GM18519 (cell line): ENCODE results near the gene ACAP3.

Experiments used
- ATAC-seq: cut with Tn5 transposase; IDR thresholded peaks from one replicate; pipeline ENCODE4 v1.9.1; 2021; ENCODE audit warnings: mild to moderate bottlenecking, moderate library complexity; ENCODE audit not compliant: unreplicated experiment, low FRiP score

The ACAP3 gene, protein sequence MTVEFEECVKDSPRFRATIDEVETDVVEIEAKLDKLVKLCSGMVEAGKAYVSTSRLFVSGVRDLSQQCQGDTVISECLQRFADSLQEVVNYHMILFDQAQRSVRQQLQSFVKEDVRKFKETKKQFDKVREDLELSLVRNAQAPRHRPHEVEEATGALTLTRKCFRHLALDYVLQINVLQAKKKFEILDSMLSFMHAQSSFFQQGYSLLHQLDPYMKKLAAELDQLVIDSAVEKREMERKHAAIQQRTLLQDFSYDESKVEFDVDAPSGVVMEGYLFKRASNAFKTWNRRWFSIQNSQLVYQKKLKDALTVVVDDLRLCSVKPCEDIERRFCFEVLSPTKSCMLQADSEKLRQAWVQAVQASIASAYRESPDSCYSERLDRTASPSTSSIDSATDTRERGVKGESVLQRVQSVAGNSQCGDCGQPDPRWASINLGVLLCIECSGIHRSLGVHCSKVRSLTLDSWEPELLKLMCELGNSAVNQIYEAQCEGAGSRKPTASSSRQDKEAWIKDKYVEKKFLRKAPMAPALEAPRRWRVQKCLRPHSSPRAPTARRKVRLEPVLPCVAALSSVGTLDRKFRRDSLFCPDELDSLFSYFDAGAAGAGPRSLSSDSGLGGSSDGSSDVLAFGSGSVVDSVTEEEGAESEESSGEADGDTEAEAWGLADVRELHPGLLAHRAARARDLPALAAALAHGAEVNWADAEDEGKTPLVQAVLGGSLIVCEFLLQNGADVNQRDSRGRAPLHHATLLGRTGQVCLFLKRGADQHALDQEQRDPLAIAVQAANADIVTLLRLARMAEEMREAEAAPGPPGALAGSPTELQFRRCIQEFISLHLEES

DNA sequence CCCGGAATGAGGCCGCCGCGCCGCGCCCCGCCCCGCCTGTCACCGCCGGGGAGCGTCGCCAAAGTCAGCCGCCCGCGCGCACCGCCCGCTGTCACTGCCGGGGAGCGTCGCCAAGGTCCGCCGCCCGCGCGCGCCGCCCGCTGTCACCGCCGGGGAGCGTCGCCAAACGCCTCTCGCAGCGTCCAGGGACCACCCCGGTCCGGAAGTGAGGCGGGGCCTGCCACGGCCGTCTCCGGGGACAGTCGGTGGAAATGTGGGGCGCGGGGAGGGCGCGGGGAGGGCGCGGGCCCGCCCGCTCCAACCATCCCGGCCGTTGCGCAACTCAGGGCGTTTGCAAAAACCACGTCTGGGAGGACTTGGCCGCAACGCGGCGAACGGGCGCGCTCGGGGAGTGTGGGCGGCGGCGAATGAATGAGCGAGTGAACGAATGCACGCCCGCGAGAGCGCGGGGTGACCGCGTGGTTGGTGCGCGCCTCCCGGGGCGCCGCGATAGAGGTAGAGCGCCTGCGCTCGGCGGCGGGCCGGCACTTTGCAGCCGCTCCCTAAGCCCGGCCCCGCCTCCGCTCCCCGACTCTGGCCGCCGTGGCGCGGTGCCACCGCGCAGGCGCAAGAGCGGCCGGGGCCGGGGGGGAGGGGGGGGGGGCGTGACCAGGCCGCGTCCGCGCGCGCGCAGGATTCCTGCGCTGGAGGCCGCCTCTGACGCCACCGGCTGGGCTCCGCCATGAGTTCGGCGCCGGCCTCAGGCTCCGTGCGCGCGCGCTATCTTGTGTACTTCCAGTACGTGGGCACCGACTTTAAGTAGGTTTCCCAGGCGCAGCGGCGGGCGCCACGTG, at the start of gene ACAP3, which contains the start of gene PUSL1:
ACAP3 (minus strand) TSS at position 8 of the 833 bp plus-strand sequence. CDS start 115 bp downstream, outside the sequence.
PUSL1 (plus strand) TSS at position 675 of the 833 bp plus-strand sequence; CDS start at position 722, 47 bp downstream.
- ATAC-seq: peak; percentile 40

DNA sequence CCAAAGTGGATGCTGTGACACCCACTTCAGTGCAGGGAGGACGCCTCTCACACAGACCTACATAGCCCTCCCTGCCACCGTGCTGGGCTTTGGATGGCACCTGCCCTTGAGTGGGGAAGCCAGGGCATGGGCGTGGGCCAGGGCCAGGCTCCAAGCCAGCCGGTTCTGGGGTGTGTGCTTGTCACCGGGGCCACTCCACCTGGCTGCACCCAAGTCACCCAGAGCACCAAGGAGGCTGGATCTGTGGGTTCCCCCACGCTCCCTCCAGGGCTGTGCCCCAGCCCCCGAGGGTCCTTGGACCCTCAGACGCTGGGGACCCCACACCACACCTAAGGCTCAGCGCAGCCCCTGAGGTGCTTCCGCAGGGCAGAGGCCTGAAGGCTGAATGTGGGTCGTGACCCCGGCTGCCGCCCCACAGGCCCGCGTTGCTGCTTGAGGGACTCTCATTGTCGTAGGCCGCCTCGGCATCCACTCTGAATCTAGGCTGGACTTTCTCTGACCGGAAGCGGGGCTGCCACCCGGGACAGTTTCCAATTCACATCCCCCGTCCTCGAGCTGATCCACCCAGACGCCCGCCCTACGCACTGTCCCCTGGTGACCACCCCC, 49.2 kb upstream of the ACAP3 start:
- ATAC-seq: no peak

DNA sequence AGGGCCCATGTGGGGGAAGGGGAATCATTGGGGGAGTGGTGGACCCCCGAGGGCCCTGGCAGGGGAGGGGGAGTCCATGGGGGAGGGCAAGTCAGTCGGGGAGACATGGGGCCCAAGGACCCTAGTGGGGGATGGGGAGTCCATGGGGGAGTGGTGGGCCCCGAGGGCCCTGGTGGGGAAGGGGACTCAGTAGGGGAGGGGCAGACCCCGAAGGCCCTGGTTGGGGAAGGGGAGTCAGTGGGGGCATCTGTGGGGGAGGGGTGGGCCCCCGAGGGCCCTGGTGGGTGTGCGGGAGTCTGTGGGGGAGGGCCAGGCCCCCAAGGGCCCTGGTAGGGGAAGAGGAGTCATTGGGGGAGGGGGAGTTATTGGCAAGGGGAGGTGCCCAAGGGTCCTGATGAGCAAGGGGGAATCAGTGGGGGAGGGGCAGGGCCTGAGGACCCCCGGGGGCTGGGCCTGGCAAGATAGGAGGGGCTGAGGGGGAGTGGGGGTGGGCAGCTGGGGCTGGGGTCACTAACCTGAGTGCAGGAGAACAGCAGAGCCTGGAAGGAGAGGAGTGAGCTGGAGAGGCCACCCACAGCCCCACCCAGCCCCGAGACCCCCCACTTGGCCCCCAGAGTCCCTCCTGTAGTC, 48.6 kb upstream of the ACAP3 start:
- ATAC-seq: no peak

DNA sequence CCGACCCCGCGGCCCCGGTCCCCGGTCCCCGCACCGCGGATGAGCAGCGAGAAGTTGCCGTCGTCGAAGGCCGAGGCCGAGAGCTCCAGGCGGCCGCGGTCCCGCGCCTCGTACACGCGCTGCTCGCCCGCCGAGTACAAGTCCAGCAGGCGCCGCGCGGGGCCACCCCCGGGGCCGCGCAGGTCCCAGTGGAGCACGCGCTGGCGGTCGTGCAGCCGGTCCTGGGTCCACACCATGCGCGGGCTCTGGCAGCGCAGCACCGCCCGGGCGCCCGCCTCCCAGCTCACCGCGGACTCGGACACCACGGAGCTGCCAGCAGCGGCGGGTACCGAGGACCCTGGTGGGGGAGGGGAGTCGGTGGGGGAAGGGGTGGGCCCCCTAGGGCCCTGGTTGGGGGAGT, 47.7 kb upstream of the ACAP3 start:
- no peak for ATAC-seq

DNA sequence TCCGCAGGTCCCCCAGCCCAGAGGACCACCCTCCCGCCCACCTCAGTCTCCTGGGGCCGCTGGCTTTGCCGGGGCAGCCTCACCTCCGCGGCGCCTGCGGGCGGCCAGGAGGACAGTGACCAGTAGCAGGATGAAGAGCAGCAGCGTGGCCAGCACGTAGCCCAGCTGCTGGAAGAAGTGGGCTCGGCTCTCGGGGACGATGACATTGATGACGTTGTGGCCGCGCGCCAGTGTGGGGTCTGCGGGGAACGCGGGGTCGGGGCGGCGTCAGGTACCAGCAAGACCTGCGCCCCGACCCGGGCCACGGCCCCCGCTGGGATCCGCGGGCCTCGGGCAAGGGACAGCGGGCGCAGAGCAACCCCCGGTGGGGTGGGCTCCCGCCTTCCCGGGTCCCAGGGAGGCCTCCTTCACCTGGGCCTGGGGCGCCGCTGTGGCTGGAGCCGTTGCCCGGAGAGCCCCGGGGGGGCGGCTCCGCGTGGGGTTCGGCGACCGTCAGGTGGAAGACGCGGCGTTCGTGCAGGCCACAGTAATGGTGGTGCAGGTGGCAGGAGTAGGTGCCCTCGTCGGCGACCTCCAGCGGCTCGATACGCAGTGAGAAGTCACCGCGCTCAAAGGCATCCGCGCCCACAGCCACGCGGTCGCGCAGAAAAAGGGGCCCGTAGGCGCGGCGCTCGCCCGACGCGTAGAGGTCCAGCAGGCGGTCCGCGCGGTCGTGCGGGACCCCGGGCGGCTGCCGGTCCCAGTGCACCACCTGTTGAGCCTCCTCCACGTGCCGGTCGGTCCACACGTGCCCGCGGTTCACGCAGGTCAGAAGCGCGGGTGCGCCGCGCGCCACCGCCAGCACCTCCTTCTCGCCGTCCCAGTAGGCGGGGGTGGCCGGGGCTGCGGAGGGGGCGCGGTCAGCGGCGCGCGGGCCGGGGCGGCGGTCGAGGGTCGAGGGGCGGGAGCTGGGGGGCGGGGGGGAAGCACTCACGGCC, 46.8 kb upstream of the ACAP3 start:
- no peak for ATAC-seq

DNA sequence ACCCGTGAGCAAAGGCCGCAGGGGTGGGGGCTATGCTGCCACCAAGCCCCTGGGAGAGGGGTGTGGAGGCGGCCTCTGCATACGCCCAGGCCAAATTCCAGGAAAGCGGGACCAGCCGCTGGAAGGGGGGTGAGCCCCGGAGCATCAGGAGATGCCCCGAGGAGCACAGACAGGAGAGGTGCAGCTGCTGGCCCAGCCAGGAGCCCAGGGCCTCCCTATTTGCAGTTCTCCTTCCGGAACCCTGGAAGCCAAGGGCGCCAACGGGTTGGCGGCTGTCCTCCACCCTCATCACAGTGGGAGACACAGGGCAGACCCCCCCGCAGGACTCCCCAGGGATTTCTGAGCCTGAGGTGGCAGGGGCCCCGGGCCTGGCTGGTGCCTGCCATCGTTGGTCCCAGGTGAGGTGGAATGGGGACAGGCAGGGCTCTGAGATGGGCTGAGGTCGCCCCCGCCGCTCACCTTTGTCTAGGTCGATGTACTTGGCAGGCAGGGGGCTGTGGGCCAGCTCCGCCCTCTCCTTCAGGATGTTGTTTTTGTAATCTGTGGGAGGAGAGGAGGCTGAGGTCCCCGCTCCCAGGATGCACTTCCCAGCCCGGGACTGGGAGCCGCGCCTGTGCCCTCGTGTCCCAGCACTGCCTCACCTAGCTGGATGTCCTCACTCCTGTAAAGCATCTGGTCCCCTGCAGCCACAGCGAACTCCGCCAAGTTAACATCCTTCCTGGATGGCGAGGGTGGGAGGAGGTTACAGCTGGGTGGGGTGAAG, 45.8 kb upstream of the ACAP3 start:
- ATAC-seq: no peak

DNA sequence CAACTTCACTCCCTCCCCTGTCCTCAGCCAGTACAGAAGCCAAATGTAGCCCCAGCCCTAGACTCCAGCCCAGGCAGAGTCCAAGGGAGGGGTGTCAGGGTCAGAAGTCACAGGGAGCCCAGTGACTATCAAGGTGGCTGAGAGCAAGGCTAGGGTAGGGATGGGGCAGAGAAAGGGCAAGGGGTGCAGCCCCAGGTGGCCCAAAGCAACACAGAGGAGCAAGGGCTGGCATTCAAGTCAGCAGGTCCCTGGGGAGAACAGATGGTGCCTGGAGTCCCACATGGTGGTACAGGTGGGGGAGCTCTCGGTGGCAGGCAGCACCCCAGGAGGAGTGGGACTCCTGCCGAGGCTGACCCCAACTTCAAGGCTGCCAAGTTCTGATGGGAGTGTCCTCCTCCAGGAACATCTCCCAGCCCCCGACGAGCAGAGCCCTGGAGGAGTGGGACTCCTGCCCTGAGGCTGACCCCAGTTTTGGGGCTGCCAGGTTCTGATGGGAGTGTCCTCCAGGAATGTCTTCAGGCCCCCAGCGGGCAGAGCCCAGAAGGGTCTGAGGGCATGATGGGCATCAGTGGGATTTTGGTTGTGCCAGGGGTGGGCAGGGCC, 45.2 kb upstream of the ACAP3 start:
- ATAC-seq: no peak

DNA sequence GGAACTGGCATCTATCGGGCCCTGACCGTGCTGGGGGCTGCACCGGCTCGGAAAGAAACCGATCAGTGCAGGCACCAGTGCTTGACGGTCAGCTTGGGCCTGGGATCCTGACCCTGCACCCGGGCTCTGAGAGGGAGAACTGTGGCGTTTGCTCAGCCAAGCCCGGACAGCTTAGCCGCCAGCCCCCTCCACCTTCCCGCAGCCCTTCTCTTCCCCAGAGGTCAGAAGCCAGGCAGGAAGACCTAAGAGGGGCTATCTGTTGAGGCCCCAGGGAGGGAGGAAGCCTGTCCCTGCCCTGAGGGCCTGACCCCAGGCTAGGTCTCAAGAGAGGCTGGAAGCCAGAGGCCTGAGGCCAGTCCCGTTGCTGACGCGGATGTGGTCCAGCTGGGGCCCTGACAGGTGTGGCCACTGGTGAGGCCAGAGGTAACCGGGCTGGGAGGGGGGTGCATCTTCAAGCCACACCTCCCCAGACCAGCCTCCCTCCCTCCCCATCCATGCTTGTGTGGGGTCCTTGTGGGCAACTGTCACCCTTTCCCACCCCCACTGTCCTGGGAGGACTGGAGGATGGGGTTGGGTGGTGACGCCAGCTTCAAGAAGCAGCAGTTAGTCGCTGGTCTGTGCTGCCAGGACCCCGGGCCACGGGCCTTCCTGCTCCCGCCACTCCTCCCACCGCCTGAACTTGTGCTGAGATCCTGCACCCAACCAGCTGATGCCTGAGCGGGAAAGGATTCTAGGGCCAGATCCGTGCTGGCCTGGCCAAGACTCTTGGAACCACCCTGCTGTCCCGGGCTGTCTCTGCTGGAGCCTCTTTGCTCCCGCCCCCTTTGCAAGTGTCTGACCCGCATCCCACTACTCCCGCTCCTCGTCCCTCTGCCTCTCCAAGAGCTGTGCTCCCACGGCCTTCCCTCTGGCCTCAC, 44.0 kb upstream of the ACAP3 start:
- ATAC-seq: no peak

DNA sequence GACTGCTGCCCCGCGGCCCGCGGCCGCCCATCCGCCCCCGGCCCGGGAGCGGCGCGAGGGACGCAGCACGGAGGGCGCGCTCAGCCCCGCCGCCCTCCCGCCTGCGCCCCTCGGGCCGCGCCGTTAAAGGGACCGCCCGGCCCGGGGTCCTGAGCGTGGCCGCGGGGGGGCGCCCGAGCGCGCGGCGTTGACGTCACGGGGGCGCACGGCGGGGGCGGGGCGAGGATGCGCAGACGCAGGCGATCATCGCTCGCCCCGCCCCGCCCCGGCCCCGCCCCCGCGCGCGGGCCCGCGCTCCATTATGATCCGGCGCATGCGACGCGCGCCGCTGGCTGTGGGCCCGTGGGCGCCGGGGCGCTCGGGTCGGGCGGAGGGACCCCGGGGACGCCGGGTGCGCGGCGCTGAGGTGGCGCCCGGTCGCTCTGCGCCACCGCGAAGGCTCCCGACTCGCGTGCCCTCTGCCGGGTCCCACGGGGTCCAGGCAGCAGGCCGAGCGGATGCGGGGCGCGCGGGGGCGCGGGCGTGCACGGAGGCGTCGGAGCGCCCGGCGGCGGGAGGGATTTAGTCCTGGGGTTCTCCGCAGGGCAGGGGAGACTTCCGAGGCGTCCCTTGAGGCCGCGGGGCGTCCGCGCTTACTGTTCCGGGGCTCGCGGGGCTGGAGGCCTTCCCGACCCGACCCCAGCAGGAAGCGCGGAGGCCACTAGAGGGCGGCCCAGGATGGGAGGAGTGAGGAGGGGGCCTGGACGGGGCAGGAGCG, 41.7 kb upstream of the ACAP3 start, which contains the start of gene DVL1:
DVL1 (minus strand) TSS at position 163 of the 757 bp plus-strand sequence. CDS start 353 bp downstream, outside the sequence.
- peak; percentile 41 for ATAC-seq

DNA sequence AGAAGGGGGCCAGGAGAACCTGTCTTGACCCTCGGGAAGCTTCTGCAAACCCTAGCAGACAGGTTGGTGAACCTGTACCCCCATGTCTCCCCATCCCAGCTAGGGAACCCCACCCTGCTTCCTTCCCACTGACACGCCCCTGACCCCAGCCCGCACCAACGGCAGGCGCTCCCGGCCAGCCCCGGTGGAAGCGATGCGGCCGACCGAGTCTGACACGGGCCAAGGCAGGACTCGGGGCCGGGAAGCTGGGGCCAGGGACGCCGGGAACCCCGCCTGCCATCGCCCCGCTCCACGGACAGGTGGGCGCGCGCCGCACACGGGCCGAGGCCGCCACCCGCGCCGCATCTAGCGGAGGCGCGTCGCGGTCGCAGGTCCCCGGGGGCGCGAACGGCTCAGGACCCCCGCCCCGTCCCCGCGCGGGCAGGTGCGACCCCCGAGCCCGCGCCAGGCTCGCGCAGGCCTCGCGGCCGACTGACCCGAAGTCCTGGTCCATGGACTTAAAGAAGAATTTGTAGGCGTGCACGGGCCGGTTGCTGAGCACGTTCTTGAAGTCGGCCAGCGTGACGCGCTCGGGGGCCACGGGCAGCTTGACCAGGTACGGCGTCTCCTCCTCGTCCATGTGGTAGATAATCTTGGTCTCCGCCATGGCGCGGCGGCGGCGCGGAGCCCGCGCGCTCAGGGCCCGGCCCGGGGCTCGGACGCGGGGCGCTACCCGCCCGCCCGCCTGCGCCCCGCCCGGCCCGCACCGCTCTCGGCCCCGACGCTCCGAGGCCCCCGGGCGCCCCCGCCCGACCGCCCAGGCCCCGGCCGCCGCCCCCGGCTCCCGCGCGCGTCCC, 40.9 kb upstream of the ACAP3 start:
- no peak for ATAC-seq

DNA sequence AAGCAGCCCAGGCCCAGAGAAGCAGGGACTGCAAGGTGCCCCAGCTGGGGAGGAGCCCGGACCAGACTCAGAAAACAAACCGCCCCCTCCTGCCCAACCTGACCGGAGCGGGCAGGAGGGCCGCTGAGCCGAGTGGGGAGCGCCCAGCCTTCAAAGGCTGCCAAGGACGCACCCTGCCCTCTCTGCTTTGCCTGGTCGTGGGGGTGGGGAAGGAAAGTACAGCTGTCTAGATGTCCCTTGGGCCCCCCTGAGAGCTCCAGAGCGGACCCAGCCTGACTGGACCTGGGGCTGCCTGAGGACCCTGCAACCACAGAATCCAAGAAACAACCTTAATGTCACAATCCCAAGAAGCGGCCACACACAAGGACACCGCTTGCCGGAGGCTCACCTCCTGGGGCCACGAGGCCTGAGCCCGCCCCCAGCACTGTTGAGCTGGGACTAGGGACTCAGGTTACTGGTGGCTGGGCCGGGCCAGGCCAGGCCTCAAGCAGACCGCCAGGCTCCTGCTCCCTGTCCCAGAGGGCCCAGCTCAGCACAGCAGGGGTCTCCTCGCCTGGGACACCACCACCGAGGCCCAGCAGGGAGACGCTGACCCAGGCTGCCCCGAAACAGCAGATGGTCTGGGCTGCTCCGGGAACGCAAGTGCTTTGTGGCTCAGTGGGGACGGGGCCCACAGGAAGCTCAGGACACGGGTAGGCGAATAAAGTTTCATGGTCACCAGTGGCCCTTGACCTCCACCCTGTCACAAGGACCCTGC, 40.1 kb upstream of the ACAP3 start:
- ATAC-seq: no peak

DNA sequence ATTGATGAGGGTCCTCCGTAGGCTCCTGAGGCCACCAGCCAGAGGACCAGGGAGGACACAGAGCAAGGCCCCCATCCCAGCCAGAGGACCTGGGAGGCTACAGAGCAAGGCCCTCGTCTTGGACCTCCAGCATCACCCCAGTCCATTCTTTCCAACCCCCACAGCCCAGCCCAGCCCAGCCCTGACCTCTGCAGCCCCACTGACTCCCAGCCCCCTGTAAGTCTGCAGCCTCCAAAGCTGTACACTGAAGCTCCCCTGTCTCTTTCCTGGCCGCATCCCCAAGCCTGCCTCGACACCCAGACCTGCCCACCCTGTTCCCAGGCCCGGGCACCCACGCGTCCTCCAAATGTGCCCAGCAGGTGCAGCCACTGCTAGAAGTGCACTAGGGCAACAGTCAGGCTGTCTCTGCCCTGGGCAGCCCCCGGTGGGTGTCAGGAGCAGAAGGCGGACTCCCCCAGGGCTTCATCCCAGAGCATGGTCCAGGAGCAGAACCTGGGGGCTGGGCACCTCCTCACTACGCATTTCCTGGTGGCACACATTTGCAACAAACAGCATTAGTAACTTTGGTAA, 39.4 kb upstream of the ACAP3 start:
- no peak for ATAC-seq

DNA sequence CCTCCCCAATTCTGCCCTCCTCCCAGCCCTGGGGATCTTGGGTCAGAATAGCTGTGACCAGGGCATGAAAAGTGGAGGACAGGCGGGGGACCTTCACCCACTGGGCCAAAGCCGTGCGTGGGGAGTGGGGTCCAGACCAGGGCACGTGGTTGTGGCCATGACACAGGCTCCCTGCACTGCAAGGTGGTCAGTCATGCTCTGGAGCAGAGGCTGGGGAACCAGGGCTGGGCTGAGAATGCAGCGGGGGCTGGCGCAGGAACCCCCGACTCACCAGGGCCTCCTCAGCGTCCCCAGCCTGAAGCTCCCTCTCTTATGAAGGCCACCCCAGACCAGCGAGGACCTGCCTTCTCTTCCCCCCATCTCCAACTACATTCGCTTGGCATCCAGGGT, 38.8 kb upstream of the ACAP3 start:
- no peak for ATAC-seq
